ENCODE results near the gene ABCB9. TPM values are rescaled to one million over a fixed set of nuclear protein-coding genes. Genes with fewer than 3 reads are reported as not detected.

Gene ABCB9
- total and polyA plus RNA-seq, 9 donors = 3.1 to 4.9 (median 3.4) TPM

DNA sequence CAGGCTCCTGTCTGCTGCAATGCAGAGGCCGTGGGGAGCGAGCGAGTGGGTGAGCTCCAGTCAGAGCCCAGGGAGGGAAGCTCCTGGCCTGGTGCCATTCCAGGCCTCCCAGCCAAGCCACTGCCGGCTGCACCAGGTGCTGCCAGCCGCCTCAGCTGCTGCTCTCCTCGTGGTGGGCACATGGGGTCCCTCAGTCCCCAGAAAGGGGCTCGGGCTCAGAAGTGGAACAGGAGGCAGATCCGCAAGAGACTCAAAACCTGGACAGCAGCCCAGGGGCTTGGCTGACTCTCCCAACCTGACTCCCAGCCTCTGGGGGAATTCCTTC is 2.4 kb downstream of the ABCB9 start:
- H3K4me3 ChIP-seq (ENCODE audit: low read length) = no peak overlapping the region
- H3K27ac ChIP-seq (ENCODE audit: low read length) = no peak overlapping the region

DNA sequence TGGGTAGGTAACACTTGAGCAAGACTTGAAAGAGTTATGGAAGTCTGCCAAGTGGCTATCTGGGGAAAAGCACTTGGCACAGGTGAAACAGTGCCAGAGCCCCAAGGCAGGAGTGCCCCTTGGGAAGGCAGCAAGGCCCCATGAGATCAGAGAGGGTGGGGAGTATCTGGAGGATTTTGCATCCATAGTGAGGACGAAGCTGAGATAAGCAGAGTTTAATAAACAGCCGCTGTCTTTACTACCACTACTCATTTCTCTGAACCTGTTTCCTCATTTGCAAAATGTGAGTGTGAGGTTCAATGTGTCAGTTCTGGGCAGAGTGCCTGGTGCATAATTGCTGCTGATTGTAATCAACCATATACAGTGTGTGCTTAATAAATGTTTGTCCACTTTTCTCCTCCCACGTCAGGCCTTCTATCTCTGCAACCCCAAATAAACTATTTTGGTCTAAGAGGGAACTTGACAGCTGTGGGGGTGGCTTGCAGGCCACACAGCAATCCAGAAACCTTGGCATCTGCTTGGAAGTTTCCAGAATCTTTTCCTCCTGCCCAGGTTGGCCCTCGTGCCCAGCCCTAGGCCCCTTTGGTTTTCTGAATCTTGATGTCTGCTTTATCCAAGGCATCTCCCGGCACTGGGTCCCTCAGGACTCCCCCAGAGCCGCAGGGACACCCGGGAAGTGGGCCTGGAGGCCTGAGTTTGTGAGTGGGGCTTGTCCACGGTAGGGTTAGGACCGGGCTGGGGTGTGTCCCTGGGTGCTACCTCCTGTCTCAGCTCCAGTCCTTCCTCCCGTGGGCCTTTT is 4.5 kb downstream of the ABCB9 start:
- Histone ChIP-seq H3K27me3 (ENCODE audit: control insufficient read depth, insufficient read depth, low read length) (no peaks in the 10 kb centered on the region), H3K27ac (ENCODE audit: low read length) (no peak overlapping the region), H3K4me3 (ENCODE audit: low read length) (no peak overlapping the region), H3K9me3 (replicated peaks; ENCODE audit: control insufficient read depth, low read depth, low read length) (no peaks in the 10 kb centered on the region), H3K36me3 (ENCODE audit: control insufficient read depth, insufficient read depth, low read length) (peaks cover 8% of the 10 kb centered on the region), H3K4me1 (ENCODE audit: control insufficient read depth, insufficient read depth, low read length) (peaks cover 49% of the 10 kb centered on the region)
- 77% methylated on average over 7 of the region's 10 CpGs for WGBS (ENCODE audit: insufficient coverage)
- no peak for DNase-seq

More for the DNA sequence above, 2.4 kb downstream of the ABCB9 start:
- WGBS (ENCODE audit: insufficient coverage) = 39% methylated on average over 8 of the region's 8 CpGs
- DNase-seq = peak; percentile 61
- no peaks in the 10 kb centered on the region for H3K9me3 ChIP-seq (replicated peaks; ENCODE audit: control insufficient read depth, low read depth, low read length)
- no peaks in the 10 kb centered on the region for H3K27me3 ChIP-seq (ENCODE audit: control insufficient read depth, insufficient read depth, low read length)
- peaks cover 49% of the 10 kb centered on the region for H3K4me1 ChIP-seq (ENCODE audit: control insufficient read depth, insufficient read depth, low read length)
- H3K36me3 ChIP-seq (ENCODE audit: control insufficient read depth, insufficient read depth, low read length) = peaks cover 6% of the 10 kb centered on the region

DNA sequence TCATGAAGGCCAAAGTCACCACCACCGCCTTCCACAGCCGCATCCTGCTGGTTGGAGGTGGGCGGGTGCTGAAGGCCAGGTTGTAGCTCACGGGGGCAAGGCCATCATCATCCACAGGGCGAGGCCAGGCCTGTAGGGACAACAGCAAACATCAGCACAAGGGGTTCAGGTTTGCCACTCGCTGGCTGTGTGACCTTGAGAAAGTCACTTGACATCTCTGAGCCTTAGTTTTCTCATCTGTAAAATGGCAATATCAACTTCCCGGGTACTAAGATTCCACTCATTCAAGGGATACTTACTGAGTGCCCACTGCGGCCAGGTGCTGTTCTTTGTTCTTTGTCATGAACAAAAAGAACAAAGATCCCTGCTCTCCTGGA is 6.1 kb downstream of the ABCB9 start:
- H3K9me3 ChIP-seq (replicated peaks; ENCODE audit: control insufficient read depth, low read depth, low read length) = no peaks in the 10 kb centered on the region
- 96% methylated on average over 6 of the region's 8 CpGs for WGBS (ENCODE audit: insufficient coverage)
- H3K4me3 ChIP-seq (ENCODE audit: low read length) = no peak overlapping the region
- H3K36me3 ChIP-seq (ENCODE audit: control insufficient read depth, insufficient read depth, low read length) = peaks cover 8% of the 10 kb centered on the region
- no peak overlapping the region for H3K27ac ChIP-seq (ENCODE audit: low read length)
- H3K4me1 ChIP-seq (ENCODE audit: control insufficient read depth, insufficient read depth, low read length) = peaks cover 41% of the 10 kb centered on the region
- no peaks in the 10 kb centered on the region for H3K27me3 ChIP-seq (ENCODE audit: control insufficient read depth, insufficient read depth, low read length)
- no peak for DNase-seq

DNA sequence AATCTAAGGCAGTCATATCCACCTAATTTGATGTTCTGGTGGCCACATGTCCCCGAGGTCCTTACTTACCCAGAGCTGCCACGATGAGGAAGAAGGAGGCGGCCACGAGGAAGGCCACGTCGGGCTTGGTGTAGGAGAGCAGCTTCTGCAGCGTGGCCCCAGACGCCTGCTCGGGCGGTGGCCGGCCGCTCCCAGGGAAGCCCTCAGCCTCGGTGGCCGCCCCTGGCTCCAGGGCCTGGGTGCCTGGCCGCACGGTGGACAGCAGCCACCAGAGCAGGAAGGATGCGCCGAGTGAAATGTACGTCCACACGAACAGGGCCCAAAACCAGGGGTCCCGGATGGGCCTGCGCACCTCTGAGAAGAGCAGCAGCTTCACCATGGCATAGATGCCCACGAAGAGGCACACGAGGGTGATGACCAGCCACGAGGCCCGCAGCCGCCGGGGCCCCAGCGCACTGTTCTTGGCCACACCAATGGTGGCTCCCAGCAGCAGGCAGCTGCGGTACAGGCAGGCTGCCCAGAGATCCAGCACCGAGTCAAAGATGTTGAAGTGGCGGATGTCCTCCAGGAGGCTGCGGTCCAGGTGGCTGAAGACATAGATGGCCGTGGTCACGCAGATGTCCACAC is 6.6 kb downstream of the ABCB9 start:
- H3K36me3 ChIP-seq (ENCODE audit: control insufficient read depth, insufficient read depth, low read length) = peaks cover 8% of the 10 kb centered on the region
- WGBS (ENCODE audit: insufficient coverage) = 96% methylated on average over 35 of the region's 35 CpGs
- peaks cover 40% of the 10 kb centered on the region for H3K4me1 ChIP-seq (ENCODE audit: control insufficient read depth, insufficient read depth, low read length)
- H3K9me3 ChIP-seq (replicated peaks; ENCODE audit: control insufficient read depth, low read depth, low read length) = no peaks in the 10 kb centered on the region
- H3K27me3 ChIP-seq (ENCODE audit: control insufficient read depth, insufficient read depth, low read length) = no peaks in the 10 kb centered on the region
- no peak overlapping the region for H3K4me3 ChIP-seq (ENCODE audit: low read length)
- no peak overlapping the region for H3K27ac ChIP-seq (ENCODE audit: low read length)
- no peak for DNase-seq

DNA sequence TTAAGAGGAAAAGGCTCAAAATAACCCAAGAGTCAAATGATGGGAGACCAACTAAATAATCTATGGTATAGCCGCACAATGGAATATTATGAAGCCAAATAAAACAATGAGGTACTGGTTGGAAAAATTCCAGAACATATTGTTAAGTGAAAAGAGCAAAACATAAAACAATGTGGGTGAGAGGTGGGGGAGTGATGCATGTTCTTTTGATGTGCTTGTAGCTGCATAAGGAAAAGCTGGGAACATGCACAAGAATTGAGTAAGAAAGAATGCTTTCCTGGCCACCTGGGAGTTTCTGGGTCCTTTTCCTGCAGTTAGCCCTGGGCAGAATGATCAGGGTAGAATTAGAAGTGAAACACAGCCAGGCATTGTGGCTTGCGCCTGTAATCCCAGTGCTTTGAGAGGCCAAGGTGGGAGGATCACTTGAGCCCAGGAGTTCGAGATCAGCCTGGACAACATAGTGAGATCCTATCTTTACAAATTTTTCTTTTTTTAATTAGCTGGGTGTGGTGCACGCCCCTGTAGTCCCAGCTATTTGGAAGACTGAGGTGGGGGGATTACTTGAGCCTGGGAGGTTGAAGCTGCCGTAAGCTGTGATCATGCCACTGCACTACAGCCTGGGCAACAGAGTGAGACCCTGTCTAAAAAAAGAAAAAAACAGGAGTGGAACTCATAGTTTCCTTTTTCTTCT is 7.9 kb downstream of the ABCB9 start:
- WGBS (ENCODE audit: insufficient coverage) = 100% methylated on average over 2 of the region's 5 CpGs
- Histone ChIP-seq H3K9me3 (replicated peaks; ENCODE audit: control insufficient read depth, low read depth, low read length) (no peaks in the 10 kb centered on the region), H3K27ac (ENCODE audit: low read length) (no peak overlapping the region), H3K4me3 (ENCODE audit: low read length) (no peak overlapping the region), H3K36me3 (ENCODE audit: control insufficient read depth, insufficient read depth, low read length) (peaks cover 8% of the 10 kb centered on the region), H3K4me1 (ENCODE audit: control insufficient read depth, insufficient read depth, low read length) (peaks cover 26% of the 10 kb centered on the region), H3K27me3 (ENCODE audit: control insufficient read depth, insufficient read depth, low read length) (no peaks in the 10 kb centered on the region)
- DNase-seq = no peak

DNA sequence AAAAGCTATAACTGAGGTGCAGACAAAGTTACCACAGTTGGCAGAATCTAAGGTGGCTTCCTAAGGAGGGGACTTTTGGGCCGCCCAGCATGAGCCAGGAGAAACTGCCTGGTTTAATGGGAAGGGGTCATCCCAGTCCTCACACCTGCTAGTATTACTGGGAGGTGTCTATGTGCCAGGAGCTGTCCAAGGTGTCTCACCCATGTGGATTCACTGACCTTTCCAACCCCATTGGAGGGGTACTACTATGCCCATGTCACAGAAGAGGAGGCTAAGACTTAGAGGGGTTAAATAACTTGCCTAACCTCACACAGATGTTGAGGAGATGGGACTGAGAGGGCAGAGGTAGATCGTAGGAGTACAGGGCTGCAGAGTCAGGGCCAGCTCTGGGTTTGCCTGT is 10.2 kb downstream of the ABCB9 start:
- WGBS (ENCODE audit: insufficient coverage) = no CpG with 5 or more reads among the region's 2 CpGs

DNA sequence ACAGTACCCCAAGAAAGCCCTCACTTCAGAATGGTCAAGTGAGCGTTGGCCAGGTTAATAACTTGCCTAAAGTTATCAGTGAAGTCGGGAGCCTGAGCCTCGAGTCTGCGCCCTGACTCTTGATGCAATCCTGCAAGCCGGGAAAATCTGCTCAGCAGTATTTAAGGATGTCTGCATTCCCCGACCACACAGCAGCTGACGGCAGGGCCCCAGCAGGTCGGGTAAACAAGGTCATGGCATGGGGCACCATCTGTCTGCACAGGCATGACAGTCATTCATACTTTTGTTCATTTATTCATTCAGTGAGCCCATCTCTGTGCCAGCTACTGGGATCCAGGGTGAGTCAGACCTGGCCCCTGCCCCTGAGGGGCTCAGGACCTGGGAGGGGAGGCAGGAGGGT is 11.1 kb downstream of the ABCB9 start:
- Histone ChIP-seq H3K36me3 (ENCODE audit: control insufficient read depth, insufficient read depth, low read length) (peaks cover 6% of the 10 kb centered on the region), H3K27ac (ENCODE audit: low read length) (no peak overlapping the region), H3K9me3 (replicated peaks; ENCODE audit: control insufficient read depth, low read depth, low read length) (no peaks in the 10 kb centered on the region), H3K4me3 (ENCODE audit: low read length) (no peak overlapping the region), H3K4me1 (ENCODE audit: control insufficient read depth, insufficient read depth, low read length) (peaks cover 7% of the 10 kb centered on the region), H3K27me3 (ENCODE audit: control insufficient read depth, insufficient read depth, low read length) (no peaks in the 10 kb centered on the region)
- 63% methylated on average over 8 of the region's 8 CpGs for WGBS (ENCODE audit: insufficient coverage)
- no peak for DNase-seq

More for the DNA sequence above, 10.2 kb downstream of the ABCB9 start:
- Histone ChIP-seq H3K4me1 (ENCODE audit: control insufficient read depth, insufficient read depth, low read length) (peaks cover 7% of the 10 kb centered on the region), H3K36me3 (ENCODE audit: control insufficient read depth, insufficient read depth, low read length) (peaks cover 8% of the 10 kb centered on the region), H3K27me3 (ENCODE audit: control insufficient read depth, insufficient read depth, low read length) (no peaks in the 10 kb centered on the region), H3K27ac (ENCODE audit: low read length) (no peak overlapping the region), H3K4me3 (ENCODE audit: low read length) (no peak overlapping the region), H3K9me3 (replicated peaks; ENCODE audit: control insufficient read depth, low read depth, low read length) (no peaks in the 10 kb centered on the region)
- no peak for DNase-seq

DNA sequence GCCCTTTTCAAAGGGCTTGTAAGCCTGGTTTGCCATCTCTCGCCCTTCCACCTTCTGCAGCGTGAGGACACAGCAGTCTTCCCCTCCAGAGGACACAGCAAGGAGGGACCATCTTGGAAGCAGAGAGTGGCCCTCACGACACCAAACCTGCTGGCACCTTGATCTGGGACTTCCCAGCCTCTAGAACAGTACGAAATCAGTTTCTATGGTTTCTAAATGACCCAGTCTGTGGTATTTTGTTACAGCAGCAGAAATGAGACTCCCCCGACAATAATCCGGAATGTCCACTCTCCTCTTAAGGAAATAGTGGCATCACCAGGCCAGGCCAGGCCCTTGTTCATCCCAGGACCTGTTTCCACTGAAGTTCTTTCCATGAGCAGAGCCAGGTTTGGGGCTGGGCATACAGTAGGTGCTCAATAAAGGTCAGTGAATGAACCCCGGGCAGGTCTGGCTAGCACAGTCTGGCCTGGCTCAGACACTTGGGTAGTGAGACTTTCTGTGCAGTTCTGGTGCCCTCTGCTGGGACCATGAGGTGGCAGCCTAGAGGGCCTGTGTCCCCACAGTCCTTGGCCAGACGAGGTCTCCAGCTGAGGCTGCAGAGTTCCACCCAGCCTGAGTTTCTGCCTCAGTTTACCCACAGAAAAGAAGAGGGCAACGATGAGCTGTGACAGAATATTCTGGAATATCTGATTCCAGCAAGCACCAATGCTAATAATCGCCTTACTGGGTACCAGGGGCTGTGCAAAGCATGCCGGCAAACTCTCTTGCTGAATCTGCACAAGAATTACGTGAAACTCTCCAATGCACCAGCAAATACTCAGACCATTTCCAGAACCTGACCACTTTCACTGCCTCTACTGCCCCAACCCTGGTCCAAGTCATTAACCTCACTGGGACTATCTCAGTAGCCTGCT is 14.0 kb downstream of the ABCB9 start:
- no peaks in the 10 kb centered on the region for H3K27me3 ChIP-seq (ENCODE audit: control insufficient read depth, insufficient read depth, low read length)
- H3K4me3 ChIP-seq (ENCODE audit: low read length) = no peak overlapping the region
- H3K27ac ChIP-seq (ENCODE audit: low read length) = no peak overlapping the region
- peaks cover 11% of the 10 kb centered on the region for H3K4me1 ChIP-seq (ENCODE audit: control insufficient read depth, insufficient read depth, low read length)
- peak; percentile 77 for DNase-seq
- H3K36me3 ChIP-seq (ENCODE audit: control insufficient read depth, insufficient read depth, low read length) = peaks cover under 1% of the 10 kb centered on the region
- H3K9me3 ChIP-seq (replicated peaks; ENCODE audit: control insufficient read depth, low read depth, low read length) = no peaks in the 10 kb centered on the region
- 66% methylated on average over 11 of the region's 12 CpGs for WGBS (ENCODE audit: insufficient coverage)

DNA sequence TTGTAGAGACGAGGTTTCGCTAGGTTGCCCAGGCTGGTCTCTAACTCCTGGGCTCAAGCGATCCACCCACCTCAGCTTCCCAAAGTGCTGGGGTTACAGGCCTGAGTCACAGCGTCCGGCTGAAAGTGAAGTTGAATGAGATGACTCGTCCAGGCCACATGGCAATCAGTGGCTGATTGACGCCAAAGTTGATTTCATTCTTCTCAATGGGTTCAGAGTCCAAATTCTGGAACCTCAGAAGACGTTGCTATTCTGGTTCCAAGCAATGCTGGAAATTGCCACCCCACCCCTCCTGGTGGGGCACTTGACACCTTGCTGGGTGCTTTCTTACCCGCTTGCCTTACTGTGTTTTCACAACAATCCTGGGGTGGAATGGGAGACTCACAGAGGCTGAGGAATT is 14.9 kb downstream of the ABCB9 start:
- no peak for DNase-seq
- Histone ChIP-seq H3K27me3 (ENCODE audit: control insufficient read depth, insufficient read depth, low read length) (no peaks in the 10 kb centered on the region), H3K4me1 (ENCODE audit: control insufficient read depth, insufficient read depth, low read length) (peaks cover 18% of the 10 kb centered on the region), H3K27ac (ENCODE audit: low read length) (no peak overlapping the region), H3K4me3 (ENCODE audit: low read length) (no peak overlapping the region), H3K9me3 (replicated peaks; ENCODE audit: control insufficient read depth, low read depth, low read length) (no peaks in the 10 kb centered on the region), H3K36me3 (ENCODE audit: control insufficient read depth, insufficient read depth, low read length) (no peaks in the 10 kb centered on the region)
- WGBS (ENCODE audit: insufficient coverage) = 88% methylated on average over 5 of the region's 9 CpGs

All from muscle of leg (tissue), 11 donors.